ENCODE data around the gene PARP11. TPM values are rescaled to one million over a fixed set of nuclear protein-coding genes. Genes with fewer than 3 reads are reported as not detected.
A peak's percentile ranks its signal among the peaks of the same experiment; 100 is the strongest.

The PARP11 gene
- total and polyA plus RNA-seq, 11 donors: 1.5 to 10.5 (median 5.1) TPM

GRCh38 chr12:3790642-3791041 is 82.6 kb downstream of the PARP11 start:
- WGBS, 4 donors: 84 to 94% (median 90%) methylated on average over 2 of the region's 2 CpGs
- intact Hi-C loops (cut with DNase I): no loop called here
- no peak for ATAC-seq

GRCh38 chr12:3789838-3790237 is 83.4 kb downstream of the PARP11 start:
- no peaks in the 10 kb centered on the region for H3K36me3 ChIP-seq
- no peak for DNase-seq
- WGBS, 4 donors: 90 to 100% (median 96%) methylated on average over 1 of the region's 1 CpG
- no peak overlapping the region for H3K27ac ChIP-seq
- H3K4me3 ChIP-seq: no peak overlapping the region
- ATAC-seq: no peak
- TF ChIP-seq CTCF (IDR thresholded peaks at IDR 0.05) (no peak), POLR2A (IDR thresholded peaks at IDR 0.05) (no peak)
- no peaks in the 10 kb centered on the region for H3K4me1 ChIP-seq
- no peaks in the 10 kb centered on the region for H3K27me3 ChIP-seq
- intact Hi-C loops (cut with DNase I): no loop called here
- peaks cover 0 to 11% (median 0%) of the 10 kb centered on the region in 12 donors for H3K9me3 ChIP-seq

More at GRCh38 chr12:3790642-3791041, 82.6 kb downstream of the PARP11 start:
- DNase-seq: no peak
- Histone ChIP-seq H3K4me3 (no peak overlapping the region), H3K36me3 (no peaks in the 10 kb centered on the region), H3K9me3 (peaks cover 0 to 11% (median 0%) of the 10 kb centered on the region in 12 donors), H3K4me1 (no peaks in the 10 kb centered on the region), H3K27ac (no peak overlapping the region), H3K27me3 (no peaks in the 10 kb centered on the region)
- TF ChIP-seq CTCF (IDR thresholded peaks at IDR 0.05): no peak
- no peak for TF ChIP-seq POLR2A (IDR thresholded peaks at IDR 0.05)

- Histone ChIP-seq H3K27ac (no peak overlapping the region), H3K9me3 (no peaks in the 10 kb centered on the region), H3K4me1 (peaks cover 0 to 14% (median 1%) of the 10 kb centered on the region in 12 donors), H3K4me3 (no peak overlapping the region), H3K27me3 (no peaks in the 10 kb centered on the region), H3K36me3 (no peaks in the 10 kb centered on the region)
- no peak for DNase-seq
- ATAC-seq: peak; percentile 48 to 65 (median 62)
- WGBS, 4 donors: 54 to 67% (median 65%) methylated on average over 3 of the region's 3 CpGs
- TF ChIP-seq CTCF (IDR thresholded peaks at IDR 0.05) (peak; percentile 48 to 79 (median 70)), POLR2A (IDR thresholded peaks at IDR 0.05) (no peak)
- intact Hi-C loops (cut with DNase I): loop anchor here (1.0 to 10.0 kb wide), 17 partner anchors 93 to 483 kb away; partner anchors contain the start of gene PRMT8 (in 1 of the 10)
These were observed 95.9 kb downstream of the PARP11 start for GRCh38 chr12:3777206-3777809.

GRCh38 chr12:3775385-3776035 is 97.7 kb downstream of the PARP11 start:
- WGBS, 4 donors: 85 to 88% (median 86%) methylated on average over 5 of the region's 5 CpGs
- Histone ChIP-seq H3K27ac (no peak overlapping the region), H3K4me1 (peaks cover 0 to 16% (median 6%) of the 10 kb centered on the region in 12 donors), H3K27me3 (no peaks in the 10 kb centered on the region), H3K9me3 (no peaks in the 10 kb centered on the region), H3K4me3 (no peak overlapping the region), H3K36me3 (no peaks in the 10 kb centered on the region)
- DNase-seq: no peak
- TF ChIP-seq POLR2A (IDR thresholded peaks at IDR 0.05): no peak
- TF ChIP-seq CTCF (IDR thresholded peaks at IDR 0.05): no peak
- no peak for ATAC-seq
- intact Hi-C loops (cut with DNase I): loop anchor here (2.0 to 10.0 kb wide), 16 partner anchors 91 to 481 kb away; partner anchors contain the start of gene PRMT8 (in 1 of the 10)
